GM10266 (cell line): ENCODE results near the gene NUTM2F.
"Not testable (repeated sequence)": the region's sequence is repeated elsewhere in the genome, so short reads cannot be mapped to it uniquely, and the experiment has no call there.

Source experiments
- DNase-seq: peaks from one replicate; pipeline ENCODE4 v3.0.0; 2012; ENCODE audit errors: extremely low spot score
- CTCF ChIP-seq: IDR thresholded peaks from 2 replicates; pipeline ENCODE4 v1.5.1; 2012; ENCODE audit warnings: mild to moderate bottlenecking, low read depth; ENCODE audit not compliant: control insufficient read depth, insufficient read depth; ENCODE audit errors: missing control alignments

Gene NUTM2F

GRCh38 chr9:94287877-94288513, 40.4 kb downstream of the NUTM2F start:
- DNase-seq = no peak
- TF ChIP-seq CTCF = no peak

DNA sequence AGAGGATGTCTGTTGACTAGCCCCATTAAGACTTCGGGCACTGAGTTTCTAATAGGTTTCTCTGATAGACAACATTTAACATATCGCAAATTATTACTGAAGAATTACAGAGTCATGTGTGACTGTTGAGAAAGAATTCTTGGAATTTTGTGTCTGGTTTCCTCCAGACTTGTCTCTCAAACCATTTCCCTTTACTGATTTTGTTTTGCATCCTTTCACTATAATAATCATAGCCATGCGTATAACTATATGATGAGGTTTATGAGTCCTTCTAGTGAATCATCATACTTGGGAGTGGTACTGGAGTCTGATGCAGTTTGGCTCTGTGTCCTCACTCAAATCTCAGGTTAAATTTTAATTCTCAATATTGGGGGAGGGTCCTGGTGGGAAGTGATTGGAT, 42.3 kb downstream of the NUTM2F start:
- no peak for TF ChIP-seq CTCF
- DNase-seq = no peak

- TF ChIP-seq CTCF = no peak
- DNase-seq = no peak
Observed at GRCh38 chr9:94281101-94281500, 47.3 kb downstream of the NUTM2F start.

GRCh38 chr9:94280409-94280989, 47.9 kb downstream of the NUTM2F start:
- no peak for DNase-seq

DNA sequence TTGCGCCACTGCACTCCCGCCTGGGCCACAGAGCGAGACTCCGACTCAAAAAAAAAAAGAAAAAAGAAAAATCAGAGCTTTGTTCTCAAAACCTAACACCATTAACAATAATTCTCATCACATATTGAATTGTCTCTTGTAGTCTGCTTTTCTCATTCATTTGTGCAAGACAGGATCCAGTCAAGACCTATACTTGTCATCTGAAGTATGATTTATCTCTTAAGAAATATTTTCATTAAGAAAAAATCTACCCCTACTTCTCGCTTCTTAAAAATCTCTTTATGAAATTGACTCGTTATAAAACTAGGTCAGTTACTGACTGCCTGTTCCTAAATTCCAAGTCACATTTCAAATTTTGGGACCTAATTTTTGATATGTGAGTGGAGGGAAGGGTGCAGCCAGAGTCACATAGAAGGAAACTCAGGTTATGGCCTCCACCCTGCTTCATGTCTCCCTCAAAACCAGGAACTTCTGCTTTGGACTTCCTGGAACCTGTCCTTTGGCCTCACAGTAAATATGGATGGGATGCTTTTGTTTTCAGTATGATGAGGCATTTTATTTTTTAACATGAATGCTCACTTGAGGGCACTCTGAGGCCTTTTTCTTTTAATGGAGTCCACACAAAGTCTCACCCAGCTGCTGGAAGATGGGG, 50.4 kb downstream of the NUTM2F start:
- no peak for TF ChIP-seq CTCF
- DNase-seq = no peak

More at GRCh38 chr9:94280409-94280989, 47.9 kb downstream of the NUTM2F start:
- TF ChIP-seq CTCF = no peak

- DNase-seq = not testable (repeated sequence)
Observed at GRCh38 chr9:94277029-94277428, 51.4 kb downstream of the NUTM2F start.

DNA sequence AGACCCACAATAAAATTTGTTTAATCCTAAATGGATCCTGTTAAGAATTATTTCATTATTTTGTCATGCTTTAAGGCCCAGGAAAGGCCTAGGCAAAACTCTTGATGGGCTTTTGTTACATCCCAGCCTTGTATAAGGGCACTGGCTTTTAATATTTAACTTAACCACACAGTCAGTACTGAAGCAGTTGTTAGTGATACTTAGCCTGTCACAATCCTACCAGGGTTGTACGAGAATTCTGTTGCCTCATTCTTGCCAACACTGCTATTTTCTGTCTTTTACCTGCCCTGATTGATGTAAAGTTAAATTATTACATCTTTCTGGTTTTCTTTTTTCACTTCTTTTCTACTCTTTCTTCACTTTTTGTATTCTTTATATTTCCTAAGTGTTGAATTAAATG, 58.4 kb downstream of the NUTM2F start:
- no peak for TF ChIP-seq CTCF
- no peak for DNase-seq
